D721Med (cell line): Measurements from ENCODE around the gene PAPOLG.

Source experiments
- DNase-seq: peaks from one replicate; pipeline ENCODE4 v3.0.0; 2011; ENCODE audit warnings: low spot score; ENCODE audit not compliant: insufficient read length
- FAIRE-seq: peaks from 2 replicates; lab custom pipeline; 2011; peaks lifted over from hg19 to GRCh38; lab: Jason Lieb, UNC
- TF ChIP-seq, protein P1 (sequence below): IDR thresholded peaks from 2 replicates; pipeline ENCODE4 v1.5.1; 2012; ENCODE audit warnings: mild to moderate bottlenecking, control low read depth; ENCODE audit not compliant: insufficient read depth; ENCODE audit errors: missing control alignments

PAPOLG gene

DNA sequence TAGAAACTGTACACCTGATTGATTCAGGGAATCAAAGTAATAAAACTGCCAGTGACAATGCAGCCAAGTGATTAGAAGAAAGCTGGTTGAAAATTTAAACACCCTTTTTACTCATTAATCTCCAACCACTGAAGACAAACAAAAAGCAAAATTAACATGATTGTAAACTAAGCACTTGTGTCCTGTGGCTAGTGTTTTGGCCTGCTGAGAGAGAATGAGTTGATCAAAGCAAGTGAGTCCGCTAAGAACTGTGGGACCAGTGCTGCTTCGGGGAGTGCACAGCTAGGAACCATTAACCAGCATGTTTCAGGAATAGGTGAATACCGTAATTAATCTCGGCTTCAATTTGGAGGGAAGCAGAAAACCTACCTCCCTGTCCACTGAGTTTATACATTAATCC is 13.6 kb upstream of the PAPOLG start:
- FAIRE-seq (no peak), DNase-seq (no peak)
- TF ChIP-seq, protein P1, sequence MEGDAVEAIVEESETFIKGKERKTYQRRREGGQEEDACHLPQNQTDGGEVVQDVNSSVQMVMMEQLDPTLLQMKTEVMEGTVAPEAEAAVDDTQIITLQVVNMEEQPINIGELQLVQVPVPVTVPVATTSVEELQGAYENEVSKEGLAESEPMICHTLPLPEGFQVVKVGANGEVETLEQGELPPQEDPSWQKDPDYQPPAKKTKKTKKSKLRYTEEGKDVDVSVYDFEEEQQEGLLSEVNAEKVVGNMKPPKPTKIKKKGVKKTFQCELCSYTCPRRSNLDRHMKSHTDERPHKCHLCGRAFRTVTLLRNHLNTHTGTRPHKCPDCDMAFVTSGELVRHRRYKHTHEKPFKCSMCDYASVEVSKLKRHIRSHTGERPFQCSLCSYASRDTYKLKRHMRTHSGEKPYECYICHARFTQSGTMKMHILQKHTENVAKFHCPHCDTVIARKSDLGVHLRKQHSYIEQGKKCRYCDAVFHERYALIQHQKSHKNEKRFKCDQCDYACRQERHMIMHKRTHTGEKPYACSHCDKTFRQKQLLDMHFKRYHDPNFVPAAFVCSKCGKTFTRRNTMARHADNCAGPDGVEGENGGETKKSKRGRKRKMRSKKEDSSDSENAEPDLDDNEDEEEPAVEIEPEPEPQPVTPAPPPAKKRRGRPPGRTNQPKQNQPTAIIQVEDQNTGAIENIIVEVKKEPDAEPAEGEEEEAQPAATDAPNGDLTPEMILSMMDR = no peak

DNA sequence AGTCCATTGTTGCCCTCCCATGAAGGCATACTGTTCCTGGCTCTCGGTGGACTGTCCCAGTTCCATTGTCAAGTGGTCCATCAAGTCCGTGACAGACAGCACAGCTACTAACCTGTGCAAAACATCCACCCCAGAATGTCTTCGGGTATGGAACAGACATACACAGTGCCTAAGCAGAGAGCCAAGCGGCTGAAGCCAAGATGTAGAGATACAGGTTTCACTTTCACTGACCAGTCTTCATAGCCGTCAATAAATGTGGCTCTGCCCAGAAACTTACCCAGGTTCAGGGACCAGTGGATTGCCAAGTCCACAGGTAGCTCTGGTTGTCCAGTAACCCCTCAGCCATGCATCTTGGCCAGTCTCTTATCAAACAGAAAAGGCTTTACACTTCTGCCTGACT is 10.7 kb upstream of the PAPOLG start:
- TF ChIP-seq, protein P1 = no peak
- FAIRE-seq (no peak), DNase-seq (no peak)

DNA sequence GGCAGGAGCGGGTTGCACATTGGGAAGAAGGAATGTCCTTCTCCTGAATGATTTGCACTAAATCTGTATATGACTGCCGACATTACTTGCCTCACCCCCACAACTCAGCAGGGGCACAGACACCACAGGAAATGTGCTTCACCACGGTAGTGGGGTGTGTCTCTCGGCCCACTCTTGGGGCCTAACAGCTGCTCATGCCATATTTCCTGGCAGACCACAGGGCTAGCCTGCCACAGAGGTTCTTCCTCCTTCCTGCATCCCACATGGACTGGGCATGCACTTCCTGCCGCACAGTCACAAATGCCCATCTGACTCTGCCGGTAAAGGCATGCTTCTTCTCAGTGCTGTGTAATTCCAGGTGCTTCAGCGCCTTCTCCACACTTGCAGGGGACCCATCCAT is 10.3 kb upstream of the PAPOLG start:
- DNase-seq (no peak), FAIRE-seq (no peak)
- TF ChIP-seq, protein P1 = no peak

DNA sequence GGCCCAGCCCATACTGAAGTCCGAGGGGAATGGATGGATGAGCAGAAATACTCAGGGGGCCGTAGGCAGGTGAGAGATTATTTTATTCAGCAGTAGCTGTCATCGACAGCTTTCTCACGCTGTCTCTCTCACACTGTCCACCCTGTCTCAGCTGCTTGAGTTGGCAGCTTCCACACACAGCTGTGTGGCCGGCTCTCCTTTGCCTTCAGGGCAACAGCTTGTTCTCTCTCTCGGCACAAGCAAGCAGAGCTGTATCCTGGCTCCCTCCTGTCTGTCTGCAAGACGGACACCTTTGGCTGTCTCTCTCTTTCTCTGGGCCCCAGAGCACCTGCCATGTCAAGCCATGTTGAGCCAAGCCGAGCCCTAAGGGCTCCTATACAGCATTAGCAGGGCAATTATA is 9.8 kb upstream of the PAPOLG start:
- FAIRE-seq = no peak
- no peak for DNase-seq
- TF ChIP-seq, protein P1 = no peak

DNA sequence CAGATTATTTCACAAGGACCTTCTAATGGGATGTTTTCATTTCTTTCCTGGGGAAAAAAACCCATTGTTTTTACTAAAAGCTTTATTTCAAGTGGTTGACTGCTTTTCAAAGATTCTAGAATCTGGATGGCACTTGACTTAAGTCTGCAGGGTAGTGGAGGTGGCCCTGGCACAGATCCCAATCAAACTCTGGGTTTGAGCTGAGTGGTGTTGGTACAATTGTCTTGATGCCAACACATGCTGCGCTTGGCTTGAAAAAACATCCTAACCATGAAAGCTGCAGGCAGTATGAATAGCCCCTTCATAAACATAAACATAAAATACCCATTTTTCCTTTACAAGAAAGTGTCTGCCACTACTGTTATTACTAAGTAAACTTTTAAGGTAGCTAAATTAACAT is 3.6 kb downstream of the PAPOLG start:
- DNase-seq (no peak), FAIRE-seq (no peak)
- TF ChIP-seq, protein P1 = no peak

DNA sequence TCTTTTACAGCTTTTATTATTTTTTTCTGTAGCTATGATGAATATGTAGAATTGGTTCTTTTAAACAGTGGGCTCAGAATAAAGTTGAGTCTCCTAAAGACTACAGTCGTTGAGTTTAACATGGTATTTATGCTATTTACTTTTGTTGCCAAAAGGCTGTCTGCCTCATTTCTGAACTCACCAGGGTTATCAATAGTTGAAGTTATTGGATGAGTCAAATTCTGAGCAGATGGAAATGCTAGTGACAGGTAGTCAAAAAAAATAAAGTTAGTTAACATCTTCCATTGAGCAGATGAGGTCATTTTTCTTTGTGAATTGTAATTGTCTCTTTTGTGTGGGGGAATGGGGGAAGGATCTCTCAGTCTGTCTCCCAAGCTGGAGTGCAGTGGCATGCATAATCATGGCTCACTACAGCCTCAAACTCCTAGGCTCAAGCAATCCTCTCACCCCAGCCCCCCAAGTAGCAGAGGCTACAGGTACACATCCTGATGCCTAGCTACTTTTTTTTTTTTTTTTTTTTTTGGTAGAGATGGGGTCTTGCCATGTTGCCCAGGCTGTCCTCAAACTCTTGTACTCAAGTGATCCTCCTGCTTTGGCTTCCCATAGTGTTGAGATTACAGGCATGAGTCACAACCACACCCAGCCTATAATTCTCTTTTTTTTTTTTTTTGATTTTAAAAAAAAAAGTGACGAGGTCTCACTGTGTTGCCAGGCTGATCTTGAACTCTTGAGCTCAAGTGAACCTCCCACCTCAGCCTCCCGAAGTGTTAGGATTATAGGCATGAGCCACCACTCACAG is 8.9 kb downstream of the PAPOLG start:
- no peak for DNase-seq
- FAIRE-seq = no peak
- TF ChIP-seq, protein P1 = no peak

DNA sequence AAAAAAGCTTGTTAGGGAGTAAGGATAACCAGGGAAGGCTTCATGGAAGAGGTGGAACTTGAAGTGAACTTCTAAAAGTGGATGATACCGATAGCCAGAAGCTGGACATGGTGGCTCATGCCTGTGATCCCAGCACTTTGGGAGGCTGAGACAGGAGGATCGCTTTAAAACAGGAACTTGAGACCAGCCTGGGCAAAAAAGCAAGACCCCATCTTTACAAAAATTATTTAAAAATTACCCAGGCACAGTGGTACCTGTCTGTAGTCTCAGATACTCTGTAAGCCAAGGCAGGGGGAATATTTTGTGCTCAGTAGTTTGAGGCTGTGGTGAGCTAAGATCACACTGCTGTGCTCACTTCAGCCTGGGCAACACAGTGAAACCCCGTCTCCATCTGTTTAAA is 10.2 kb downstream of the PAPOLG start:
- no peak for DNase-seq
- no peak for FAIRE-seq
- TF ChIP-seq, protein P1 = no peak
